ENCODE data around the gene MKNK1.

The MKNK1 gene

DNA sequence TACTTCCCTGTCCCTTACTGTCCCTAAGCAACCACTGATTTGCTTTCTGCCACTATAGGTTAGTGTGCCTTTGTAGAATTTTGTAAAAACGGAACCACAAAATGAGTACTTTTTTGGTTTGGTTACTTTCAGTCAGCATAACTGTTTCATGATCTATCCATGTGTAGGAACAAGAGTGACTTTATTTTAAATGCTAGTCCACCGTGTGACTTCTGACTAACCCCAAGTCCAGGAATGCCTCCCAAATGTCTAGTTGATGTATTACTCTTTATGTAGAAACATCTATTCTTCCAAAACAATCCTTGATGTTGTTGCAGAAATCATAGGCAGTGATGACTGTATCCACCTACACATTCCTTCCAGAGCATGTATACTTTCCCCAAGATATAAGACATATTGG lies 42.8 kb upstream of the MKNK1 start:
- DNase-seq (ENCODE audit: low read depth in 1 of 2, low spot score in 1 of 2) = no peak
- Histone ChIP-seq H3K27ac (replicated peaks) (no peak overlapping the region), H3K4me3 (replicated peaks; ENCODE audit: insufficient read depth, low read length) (no peak overlapping the region), H3K27me3 (ENCODE audit: insufficient read depth, poor library complexity, severe bottlenecking) (no peaks in the 10 kb centered on the region)
- no peak for TF ChIP-seq SPI1 (IDR thresholded peaks at IDR 0.05; ENCODE audit: borderline replicate concordance, low read depth)
- TF ChIP-seq, protein P1, sequence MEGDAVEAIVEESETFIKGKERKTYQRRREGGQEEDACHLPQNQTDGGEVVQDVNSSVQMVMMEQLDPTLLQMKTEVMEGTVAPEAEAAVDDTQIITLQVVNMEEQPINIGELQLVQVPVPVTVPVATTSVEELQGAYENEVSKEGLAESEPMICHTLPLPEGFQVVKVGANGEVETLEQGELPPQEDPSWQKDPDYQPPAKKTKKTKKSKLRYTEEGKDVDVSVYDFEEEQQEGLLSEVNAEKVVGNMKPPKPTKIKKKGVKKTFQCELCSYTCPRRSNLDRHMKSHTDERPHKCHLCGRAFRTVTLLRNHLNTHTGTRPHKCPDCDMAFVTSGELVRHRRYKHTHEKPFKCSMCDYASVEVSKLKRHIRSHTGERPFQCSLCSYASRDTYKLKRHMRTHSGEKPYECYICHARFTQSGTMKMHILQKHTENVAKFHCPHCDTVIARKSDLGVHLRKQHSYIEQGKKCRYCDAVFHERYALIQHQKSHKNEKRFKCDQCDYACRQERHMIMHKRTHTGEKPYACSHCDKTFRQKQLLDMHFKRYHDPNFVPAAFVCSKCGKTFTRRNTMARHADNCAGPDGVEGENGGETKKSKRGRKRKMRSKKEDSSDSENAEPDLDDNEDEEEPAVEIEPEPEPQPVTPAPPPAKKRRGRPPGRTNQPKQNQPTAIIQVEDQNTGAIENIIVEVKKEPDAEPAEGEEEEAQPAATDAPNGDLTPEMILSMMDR (IDR thresholded peaks at IDR 0.05; ENCODE audit: insufficient read depth, low read length) = no peak
- TF ChIP-seq, protein P2, sequence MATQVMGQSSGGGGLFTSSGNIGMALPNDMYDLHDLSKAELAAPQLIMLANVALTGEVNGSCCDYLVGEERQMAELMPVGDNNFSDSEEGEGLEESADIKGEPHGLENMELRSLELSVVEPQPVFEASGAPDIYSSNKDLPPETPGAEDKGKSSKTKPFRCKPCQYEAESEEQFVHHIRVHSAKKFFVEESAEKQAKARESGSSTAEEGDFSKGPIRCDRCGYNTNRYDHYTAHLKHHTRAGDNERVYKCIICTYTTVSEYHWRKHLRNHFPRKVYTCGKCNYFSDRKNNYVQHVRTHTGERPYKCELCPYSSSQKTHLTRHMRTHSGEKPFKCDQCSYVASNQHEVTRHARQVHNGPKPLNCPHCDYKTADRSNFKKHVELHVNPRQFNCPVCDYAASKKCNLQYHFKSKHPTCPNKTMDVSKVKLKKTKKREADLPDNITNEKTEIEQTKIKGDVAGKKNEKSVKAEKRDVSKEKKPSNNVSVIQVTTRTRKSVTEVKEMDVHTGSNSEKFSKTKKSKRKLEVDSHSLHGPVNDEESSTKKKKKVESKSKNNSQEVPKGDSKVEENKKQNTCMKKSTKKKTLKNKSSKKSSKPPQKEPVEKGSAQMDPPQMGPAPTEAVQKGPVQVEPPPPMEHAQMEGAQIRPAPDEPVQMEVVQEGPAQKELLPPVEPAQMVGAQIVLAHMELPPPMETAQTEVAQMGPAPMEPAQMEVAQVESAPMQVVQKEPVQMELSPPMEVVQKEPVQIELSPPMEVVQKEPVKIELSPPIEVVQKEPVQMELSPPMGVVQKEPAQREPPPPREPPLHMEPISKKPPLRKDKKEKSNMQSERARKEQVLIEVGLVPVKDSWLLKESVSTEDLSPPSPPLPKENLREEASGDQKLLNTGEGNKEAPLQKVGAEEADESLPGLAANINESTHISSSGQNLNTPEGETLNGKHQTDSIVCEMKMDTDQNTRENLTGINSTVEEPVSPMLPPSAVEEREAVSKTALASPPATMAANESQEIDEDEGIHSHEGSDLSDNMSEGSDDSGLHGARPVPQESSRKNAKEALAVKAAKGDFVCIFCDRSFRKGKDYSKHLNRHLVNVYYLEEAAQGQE (IDR thresholded peaks at IDR 0.05; ENCODE audit: insufficient replicate concordance, low read depth) = no peak
- no peak for TF ChIP-seq POLR2AphosphoS5 (IDR thresholded peaks at IDR 0.05; ENCODE audit: low read depth)
- TF ChIP-seq GABPA (IDR thresholded peaks at IDR 0.05; ENCODE audit: low read depth) = no peak

DNA sequence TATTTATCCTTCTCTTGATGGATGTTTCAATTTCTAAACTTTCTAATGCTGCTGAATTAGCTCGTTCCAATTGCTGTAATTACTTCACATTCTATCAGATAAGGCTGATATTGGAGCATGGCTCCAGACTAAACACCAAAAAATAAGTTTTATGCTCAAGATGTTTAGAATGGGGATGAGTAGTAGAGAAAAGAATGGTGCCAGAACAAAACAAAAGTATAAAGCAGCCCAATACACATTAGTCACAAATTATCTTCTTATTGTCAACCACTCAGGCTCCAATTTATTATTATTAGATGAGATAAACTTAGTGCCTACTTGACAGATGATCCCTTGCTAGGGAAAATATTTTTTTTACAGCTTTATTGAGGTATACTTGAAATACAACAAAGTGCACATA lies 42.3 kb upstream of the MKNK1 start:
- no peak overlapping the region for H3K4me3 ChIP-seq (replicated peaks; ENCODE audit: insufficient read depth, low read length)
- no peaks in the 10 kb centered on the region for H3K27me3 ChIP-seq (ENCODE audit: insufficient read depth, poor library complexity, severe bottlenecking)
- no peak overlapping the region for H3K27ac ChIP-seq (replicated peaks)
- TF ChIP-seq, protein P1 (IDR thresholded peaks at IDR 0.05; ENCODE audit: insufficient read depth, low read length) = no peak
- TF ChIP-seq GABPA (IDR thresholded peaks at IDR 0.05; ENCODE audit: low read depth) = no peak
- TF ChIP-seq POLR2AphosphoS5 (IDR thresholded peaks at IDR 0.05; ENCODE audit: low read depth) = no peak
- no peak for TF ChIP-seq SPI1 (IDR thresholded peaks at IDR 0.05; ENCODE audit: borderline replicate concordance, low read depth)
- TF ChIP-seq, protein P2 (IDR thresholded peaks at IDR 0.05; ENCODE audit: insufficient replicate concordance, low read depth) = no peak
- DNase-seq (ENCODE audit: low read depth in 1 of 2, low spot score in 1 of 2) = no peak

DNA sequence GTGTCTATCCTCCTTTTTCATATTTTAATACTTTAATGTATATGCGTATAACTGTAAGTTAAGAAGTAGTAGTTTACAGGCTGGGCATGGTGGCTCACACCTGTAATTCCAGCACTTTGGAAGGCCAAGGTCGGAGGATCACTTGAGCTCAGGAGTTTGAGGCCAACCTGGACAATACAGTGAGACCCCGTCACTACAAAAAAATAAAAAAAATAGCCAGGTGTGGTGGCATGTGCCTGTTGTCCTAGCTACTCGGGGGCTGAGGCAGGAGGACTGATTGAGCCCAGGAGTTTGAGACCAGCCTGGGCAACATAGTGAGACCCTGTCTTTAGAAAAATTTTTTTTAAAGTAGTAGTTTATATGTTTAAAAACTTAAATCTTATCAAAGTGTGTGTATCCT lies 41.7 kb upstream of the MKNK1 start:
- DNase-seq (ENCODE audit: low read depth in 1 of 2, low spot score in 1 of 2) = no peak
- H3K4me3 ChIP-seq (replicated peaks; ENCODE audit: insufficient read depth, low read length) = no peak overlapping the region
- no peaks in the 10 kb centered on the region for H3K27me3 ChIP-seq (ENCODE audit: insufficient read depth, poor library complexity, severe bottlenecking)
- H3K27ac ChIP-seq (replicated peaks) = no peak overlapping the region
- TF ChIP-seq, protein P2 (IDR thresholded peaks at IDR 0.05; ENCODE audit: insufficient replicate concordance, low read depth) = no peak
- no peak for TF ChIP-seq SPI1 (IDR thresholded peaks at IDR 0.05; ENCODE audit: borderline replicate concordance, low read depth)
- TF ChIP-seq, protein P1 (IDR thresholded peaks at IDR 0.05; ENCODE audit: insufficient read depth, low read length) = no peak

All from HL-60 (cell line).